Measurements from ENCODE around the gene RAD51D.
A peak's percentile ranks its signal among the peaks of the same experiment; 100 is the strongest.
"Not testable (repeated sequence)": the region's sequence is repeated elsewhere in the genome, so short reads cannot be mapped to it uniquely, and the experiment has no call there.

RAD51D gene

DNA sequence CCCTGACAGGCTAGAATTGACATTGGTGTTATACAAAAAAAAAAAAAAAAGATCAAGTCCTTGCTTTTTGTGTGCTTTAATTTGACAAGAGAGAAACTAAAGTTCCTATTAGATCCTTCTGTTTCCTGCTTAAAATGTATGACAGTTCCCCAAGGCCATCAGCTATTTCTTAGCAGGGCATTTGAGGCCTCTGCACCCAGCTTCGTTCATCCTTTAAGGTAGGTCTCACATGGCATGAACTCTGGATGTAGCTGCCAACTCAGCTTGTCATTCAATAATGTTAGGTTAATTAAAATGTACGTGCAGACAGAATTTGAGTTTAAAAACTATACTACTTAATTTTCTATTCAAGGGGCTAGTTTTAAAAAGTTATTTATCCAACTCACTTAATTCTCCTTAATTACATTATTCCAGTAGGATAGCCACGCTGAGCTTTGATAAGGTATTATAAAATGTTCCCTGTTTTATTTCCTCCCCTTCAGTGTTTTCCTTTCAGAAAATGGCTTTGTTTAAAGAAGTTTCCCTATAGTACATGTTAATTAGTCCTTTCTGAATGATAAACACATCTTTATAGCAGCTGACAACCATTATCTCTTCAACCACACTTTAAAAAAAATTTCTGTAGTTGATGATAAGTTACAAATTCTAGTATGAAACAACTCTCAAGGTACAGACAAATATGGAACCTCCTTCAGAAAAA lies 55.0 kb downstream of the RAD51D start:
- no peak for DNase-seq

DNA sequence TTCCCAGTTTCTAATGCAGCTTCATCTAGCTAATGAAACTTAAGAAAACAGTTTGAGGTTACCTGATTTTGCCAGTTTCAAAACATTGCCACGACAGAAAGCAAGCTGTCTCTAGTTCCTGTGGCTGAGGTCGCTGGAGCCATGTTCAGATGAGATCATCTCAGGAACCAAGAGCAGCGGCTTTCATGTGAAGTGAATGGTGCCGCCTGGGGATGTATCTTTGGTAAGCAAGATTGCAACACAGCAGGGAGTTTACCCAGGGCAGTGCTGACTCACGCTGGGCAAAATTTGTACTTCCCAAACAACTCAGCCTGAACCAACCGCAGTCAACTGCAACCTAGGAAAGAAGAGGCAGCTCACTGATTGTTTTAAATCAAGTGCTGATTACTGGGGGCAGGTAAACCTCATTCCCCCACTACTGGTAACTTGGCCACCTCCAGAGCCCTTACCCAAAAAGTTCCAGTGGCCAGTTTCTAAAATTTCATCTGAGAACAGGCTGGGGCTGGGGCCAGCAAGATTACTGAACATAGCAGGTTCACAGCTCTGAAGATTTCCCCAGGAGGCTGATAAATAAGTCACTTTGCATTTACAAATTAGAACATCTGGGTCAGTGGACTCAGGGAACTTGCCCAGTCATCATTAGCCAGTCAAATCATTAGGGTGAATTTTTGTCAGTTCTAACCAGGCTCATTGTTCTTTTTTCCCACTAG lies 56.0 kb downstream of the RAD51D start, which contains the start of gene RFFL:
RFFL (minus strand) TSS at position 194 of the 710 bp plus-strand sequence. CDS start 37,154 bp downstream, outside the sequence.
- DNase-seq = peak; percentile 47

DNA sequence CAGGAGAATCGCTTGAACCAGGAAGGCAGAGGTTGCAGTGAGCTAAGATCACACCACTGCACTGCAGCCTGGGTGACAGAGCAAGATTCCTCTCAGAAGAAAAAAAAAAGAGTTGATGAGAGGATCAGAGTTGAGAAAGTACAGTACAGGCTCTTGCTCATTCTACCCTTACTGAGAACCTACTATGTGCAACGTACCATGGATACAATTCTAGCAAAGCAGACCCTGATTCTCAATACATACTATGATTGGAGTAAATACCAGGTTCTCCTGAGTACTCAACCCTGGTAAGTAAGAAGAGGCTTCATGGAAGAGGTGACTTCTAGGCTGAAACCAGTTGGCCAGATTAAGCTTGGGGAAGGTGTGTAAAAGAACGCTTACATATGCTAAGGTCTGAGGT lies 57.4 kb downstream of the RAD51D start:
- no peak for DNase-seq

DNA sequence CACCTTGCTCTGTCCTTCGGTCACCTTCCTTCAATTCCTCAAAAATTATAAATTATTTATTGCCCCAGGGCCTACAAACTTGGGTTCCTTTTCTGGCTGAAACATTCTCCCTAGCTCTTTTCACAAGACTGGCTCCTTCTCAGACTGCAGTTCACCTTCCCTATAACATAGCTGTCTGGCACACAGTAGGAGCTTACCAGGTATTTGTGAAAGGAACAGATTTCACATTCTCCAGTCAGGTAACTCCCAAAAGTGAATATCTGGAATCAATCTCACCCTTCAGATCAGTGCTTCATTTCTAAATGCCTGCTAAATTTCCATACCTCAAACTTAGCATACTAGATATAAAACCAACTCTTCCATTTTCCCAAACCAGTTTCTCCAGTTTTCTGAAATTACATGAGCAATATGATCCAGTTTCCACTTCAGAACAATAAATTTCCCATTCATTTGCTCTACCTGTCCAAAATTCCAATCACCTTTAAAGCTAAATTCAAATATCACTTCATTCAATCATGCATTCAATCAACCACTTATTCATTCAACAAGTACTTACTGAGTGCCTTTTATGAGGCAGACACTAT lies 62.2 kb downstream of the RAD51D start:
- DNase-seq = no peak

DNA sequence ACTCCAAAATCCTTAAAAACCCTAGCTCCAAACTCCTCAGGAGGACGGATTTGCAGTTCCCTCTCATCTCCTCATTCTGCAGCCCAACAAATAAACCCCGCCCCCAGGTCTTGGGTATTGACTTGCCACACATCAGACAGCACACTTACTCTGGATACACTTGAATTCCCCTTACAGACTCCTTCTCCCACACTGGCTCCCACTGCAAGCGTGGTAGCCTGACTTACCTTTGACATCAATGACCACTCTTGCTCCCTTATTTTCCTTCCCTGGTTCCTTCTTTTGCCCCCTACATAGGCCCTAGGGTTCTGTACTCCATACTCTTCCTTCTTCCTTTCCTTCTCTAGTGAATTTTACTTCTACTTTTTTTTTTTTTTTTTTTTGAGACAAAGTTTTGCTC lies 63.6 kb downstream of the RAD51D start:
- DNase-seq = no peak

DNA sequence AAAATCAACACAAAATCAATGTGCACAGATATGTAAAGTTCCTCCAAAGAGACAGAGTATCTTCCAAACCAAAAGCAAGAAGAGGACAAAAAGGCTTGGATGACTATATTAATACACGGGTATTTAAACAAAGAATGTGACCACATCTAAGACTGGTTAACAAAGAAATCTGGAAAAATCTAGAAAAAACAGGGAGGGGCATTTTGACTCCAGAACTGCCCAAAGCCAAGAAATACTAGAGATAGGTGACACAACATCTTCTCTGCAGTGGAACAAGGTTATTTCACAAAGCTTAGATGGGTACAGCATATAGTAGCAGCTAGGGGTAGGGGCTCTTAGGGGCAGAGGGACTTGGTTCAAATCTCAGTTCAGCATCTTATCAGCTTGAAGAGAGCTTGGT lies 66.5 kb downstream of the RAD51D start:
- DNase-seq = no peak

DNA sequence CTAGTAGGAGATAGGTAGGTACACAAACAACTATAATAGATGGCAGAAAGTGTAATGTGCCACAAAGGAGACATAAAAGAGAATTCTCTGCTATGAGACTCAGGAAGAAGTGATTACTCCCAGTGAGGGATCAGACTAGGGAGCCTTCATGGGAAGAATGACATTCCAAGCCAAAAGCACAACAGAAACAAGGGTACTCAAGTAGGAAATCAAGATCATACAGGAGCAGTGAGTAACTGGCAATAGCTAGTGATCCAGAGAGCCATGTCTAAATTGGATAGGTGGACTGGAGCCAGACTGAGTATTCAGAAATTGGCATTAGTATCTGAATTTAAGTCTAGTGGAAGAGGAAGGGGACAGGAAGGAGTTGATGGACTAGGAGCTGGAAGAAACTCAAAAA lies 66.9 kb downstream of the RAD51D start:
- DNase-seq = no peak

DNA sequence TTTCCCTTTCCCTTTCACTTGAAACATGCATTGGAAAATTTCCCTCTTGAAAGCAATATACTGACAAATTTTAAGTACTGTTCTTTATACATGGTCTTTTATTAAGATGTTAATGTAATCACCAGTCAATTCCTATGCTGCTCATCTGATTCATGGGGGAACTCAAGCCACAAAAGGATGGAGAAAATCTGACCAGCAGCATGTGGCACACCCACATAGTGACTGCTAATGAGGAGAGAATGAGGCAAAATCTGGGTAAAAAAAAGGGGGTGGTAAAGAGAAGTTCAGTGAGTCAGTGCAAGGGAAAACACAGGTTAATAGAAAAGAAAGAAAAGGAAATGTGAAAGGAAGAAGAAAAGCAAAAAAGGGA lies 67.4 kb downstream of the RAD51D start:
- no peak for DNase-seq

DNA sequence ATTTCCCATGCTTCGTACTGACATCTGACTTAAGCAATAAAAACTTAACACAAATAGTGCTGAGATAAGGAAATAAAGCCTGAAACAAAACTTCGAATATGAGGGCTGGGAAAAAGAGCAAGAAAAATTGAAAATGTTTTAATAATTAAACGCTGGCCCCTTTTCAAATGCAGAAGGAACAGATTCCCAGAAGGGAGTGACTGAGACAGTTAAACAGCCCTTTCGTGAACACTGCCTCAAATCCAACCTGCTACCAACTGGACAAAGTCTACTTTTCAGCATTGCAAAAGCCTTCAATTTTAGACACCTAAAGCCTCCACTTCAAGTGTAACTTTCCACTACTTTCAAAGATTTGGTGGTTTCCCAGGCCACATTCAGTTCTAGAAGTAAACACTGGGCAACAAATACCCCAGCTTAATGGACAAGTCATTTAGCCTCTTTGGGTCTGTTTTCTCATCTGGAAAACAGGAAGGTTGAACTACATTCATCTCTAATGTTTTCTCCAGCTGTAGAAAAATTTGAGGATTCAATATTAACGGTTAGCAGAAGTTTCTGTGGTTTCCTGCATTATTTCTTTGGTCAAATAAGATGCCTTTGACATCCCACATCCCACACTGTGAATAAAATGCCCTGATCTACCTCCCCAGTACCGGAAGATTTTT lies 68.0 kb downstream of the RAD51D start:
- DNase-seq = no peak

DNA sequence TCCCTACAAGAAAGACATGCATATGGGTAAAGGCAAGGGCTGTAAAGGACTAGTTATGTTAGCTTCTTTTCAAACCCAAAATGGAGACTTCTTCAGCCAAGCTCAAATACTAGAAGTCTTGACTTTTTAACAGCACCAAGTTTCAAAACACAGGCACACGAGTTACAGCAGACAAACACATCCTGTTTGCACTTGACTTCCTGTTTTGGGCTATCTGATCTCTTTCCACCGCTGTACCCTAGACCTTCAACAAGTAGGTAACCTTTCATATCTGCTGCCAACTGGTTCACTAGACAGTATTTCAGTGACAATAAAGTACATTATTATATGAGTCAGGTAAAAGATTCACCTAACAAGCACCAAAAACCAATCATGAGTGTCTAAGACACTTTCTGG lies 68.5 kb downstream of the RAD51D start:
- no peak for DNase-seq

DNA sequence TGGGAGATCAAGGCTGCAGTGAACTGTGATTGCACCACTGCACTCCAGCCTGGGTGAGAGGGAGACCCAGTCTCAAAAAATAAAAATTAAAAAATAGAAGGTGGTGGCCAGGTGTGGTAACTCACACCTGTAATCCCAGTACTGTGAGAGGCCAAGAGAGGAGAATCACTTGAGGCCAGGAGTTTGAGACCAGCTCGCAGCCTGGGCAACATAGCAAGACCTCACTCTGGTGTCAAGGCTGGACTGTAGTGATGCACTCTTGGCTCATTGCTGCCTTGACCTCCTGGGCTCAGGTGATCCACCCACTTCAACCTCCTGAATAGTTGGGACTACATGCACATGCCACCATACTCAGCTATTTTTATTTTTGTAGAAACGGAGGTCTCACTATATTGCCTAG lies 69.5 kb downstream of the RAD51D start:
- no peak for DNase-seq

DNA sequence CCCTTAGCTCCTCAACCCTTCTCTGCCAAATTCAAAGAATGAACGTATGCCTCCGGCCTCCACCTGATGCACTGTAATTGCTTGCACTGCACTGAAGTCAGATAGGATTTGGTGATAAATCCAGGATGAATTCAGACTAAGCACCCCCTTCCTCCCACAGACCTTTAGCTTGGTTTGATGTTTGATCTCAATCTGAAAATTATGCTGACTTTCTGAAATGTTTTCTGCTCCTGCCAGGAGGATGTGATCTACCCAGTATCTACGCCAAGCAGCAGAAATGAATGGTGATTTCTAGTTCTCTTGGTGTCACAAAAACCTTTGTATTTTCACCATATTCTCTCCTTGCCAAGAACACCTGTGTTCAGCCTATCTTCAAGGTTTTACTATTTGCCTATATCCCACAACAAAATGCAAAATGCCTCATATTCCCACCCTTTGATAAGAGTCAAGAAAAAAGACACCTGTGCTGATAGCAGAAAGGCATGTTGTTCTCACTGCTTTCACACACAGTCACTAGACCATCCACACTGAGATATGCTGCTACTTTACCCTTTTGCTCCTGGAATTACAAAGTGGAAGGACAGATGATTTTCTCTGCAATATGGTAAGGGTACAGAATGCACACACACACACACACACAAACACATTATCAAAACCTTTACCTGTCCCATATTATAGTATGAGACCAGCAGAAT lies 70.8 kb downstream of the RAD51D start:
- DNase-seq = no peak

DNA sequence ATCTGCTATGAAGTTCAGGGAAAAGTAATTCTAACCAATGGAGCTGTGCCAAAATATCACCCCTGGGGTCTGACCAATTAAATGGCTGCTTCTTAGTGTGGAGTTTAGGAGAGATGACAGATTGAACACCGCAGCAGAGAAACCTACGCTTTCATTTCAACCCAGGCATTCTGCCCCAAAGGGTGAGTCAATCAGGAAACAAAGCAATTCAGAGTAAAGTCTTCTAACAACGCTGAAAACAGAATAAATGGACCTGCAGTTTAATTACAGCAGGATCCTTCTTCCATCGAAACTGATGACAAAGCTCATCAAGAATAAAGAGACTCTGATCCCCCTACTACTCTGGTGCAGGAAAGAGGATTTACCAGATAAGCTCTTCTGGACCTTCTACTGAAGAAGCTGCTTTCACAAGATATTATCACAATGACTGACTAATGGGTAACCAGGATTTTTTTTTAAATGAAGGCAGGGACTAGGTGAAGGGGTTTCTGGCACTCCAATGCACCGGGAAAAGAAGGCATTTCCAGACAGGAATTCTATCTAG lies 72.8 kb downstream of the RAD51D start:
- DNase-seq = no peak

DNA sequence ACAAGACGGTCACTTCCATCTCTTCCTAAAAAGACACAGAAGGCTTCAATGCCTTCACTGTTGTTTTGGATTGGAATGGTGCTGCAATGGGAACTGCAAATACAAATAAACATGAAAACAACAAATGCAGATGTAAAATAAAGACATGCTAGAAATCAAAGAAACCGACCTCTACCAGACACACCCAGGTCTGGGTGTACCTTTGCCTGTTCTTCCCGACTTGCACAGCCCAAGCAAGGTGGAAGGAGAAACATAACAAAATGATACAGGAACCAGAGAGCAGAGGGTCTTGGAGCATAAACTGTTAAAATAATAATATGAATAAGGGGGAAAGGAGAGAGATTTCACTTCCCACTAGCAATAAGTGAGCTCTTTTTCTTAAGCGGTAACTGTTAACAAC lies 73.4 kb downstream of the RAD51D start:
- DNase-seq = no peak

DNA sequence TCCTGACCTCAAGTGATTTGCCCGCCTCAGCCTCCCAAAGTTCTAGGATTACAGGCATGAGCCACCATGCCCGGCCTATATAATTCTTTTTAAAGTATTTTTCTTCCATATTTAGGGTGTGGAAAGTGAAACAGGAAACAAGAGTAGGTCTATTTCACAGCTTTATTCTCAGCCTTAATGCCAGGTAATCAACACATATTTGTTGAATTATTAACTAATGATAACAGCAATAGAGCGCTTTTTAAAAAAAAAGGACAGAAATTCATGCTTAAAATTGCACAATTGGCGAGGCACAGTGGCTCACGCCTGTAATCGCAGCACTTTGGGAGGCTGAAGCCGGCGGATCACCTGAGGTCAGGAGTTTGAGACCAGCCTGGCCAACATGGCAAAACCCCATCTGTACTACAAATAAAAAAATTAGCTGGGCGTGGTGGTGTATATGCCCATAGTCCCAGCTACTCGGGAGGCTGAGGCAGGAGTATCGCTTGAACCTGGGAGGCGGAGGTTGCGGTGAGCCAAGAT lies 74.1 kb downstream of the RAD51D start:
- not testable (repeated sequence) for DNase-seq

DNA sequence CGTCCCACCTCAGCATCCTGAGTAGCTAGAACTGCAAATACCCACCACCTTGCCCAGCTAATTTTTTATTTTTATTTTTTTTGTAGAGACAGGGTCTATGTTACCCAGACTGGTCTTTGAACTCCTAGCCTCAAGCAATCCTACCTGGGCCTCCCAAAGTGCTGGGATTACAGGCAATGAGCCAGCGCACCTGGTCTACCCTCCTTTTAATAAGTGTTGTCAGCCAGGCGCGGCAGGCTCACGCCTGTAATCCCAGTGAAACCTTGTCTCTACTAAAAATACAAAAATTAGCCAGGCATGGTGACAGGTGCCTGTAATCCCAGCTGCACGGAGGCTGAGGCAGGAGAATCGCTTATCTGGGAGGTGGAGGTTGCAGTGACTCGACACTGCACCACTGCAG lies 75.5 kb downstream of the RAD51D start:
- DNase-seq = no peak

Measured in NCI-H1417 treated with DMSO at 0.1 percent for 48 hours (cell line).